ENCODE data around the gene GPR162.

Gene GPR162

GRCh38 chr12:6784761-6785160, 36.9 kb upstream of the GPR162 start:
- no peak for DNase-seq (ENCODE audit: low read depth)
- no peak overlapping the region for H3K4me3 ChIP-seq (ENCODE audit: low read depth, low read length)

DNA sequence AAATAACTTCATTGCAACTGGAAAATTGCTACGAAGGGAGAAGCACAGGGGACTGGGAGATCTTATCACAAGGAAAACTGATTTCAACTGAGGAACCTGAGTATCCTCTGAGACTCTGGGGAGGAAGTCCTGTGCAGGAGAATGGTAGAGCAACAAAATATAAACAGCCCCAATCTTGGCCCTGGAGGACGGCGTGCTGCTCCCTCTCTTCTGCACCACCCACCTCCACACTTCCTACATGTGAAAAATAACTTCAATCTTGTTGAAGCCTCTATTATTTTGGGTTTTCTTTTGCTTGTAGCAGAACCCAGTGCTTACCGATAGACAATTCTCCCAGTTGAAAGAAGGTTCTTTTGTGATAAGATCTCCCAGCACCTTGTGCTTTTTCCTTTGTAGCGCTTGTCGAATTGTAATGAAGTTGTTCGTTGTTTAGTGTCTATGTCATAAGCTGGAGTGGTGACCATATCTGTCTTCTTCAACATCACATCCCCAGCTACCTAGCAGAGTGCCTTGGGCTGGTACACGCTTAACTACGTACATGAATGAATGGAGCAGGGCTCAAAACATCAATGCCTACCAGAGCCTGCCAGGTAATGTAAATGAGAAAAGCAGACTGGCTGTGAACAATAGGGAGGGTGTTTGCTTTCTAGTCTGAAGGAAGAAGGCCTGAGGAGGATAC, 35.1 kb upstream of the GPR162 start:
- no peak for DNase-seq (ENCODE audit: low read depth)
- no peak overlapping the region for H3K4me3 ChIP-seq (ENCODE audit: low read depth, low read length)

GRCh38 chr12:6787309-6787708, 34.3 kb upstream of the GPR162 start:
- DNase-seq (ENCODE audit: low read depth), result no peak
- no peak overlapping the region for H3K4me3 ChIP-seq (ENCODE audit: low read depth, low read length)

- no peak within 1 kb of the TSS for H3K4me3 ChIP-seq (ENCODE audit: low read depth, low read length)
- DNase-seq (ENCODE audit: low read depth), result no peak
Measured at GRCh38 chr12:6788972-6789924, 32.4 kb upstream of the GPR162 start, which contains the start of gene CD4. TSS of gene CD4 (plus strand) at chr12:6789528. CDS start at chr12:6800139, 10,611 bp downstream.

GRCh38 chr12:6790496-6791150, 31.0 kb upstream of the GPR162 start:
- no peak for DNase-seq (ENCODE audit: low read depth)
- H3K4me3 ChIP-seq (ENCODE audit: low read depth, low read length), result no peak overlapping the region

- no peak overlapping the region for H3K4me3 ChIP-seq (ENCODE audit: low read depth, low read length)
- no peak for DNase-seq (ENCODE audit: low read depth)
Measured at GRCh38 chr12:6791931-6792520, 29.6 kb upstream of the GPR162 start.

DNA sequence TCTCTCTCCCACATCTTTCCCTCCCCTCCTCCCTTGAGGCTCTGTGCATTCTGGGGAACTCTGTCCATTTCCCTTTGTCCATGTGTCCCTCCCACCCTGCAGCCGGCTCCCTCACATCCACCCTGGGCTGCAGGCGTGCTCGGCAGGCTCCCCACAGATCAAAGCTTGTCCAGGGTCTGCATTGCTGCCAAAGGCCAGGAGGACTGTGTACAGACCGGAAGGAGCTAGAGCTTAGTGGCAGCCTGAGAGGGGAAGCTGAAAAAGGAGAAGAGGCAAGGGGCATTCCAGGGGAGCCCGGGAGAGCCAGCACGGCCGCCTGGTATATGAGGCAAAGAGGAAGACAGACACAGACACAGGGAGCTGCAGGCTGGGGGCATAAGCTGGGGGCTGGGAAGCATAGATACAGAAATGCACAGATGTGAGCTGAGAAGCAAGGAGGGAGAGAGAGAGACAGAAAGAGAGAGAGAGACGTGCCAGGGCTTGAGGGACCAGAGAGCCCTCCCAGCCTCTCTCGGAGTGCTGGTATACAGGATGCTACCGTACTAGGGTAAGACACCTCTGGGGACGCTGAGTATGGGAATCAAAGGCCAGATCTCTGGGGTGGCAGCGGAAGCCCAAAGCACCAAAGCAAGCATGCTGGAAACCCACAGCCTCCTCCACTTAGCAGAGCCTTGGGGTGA, 29.0 kb upstream of the GPR162 start:
- H3K4me3 ChIP-seq (ENCODE audit: low read depth, low read length), result no peak overlapping the region
- no peak for DNase-seq (ENCODE audit: low read depth)

DNA sequence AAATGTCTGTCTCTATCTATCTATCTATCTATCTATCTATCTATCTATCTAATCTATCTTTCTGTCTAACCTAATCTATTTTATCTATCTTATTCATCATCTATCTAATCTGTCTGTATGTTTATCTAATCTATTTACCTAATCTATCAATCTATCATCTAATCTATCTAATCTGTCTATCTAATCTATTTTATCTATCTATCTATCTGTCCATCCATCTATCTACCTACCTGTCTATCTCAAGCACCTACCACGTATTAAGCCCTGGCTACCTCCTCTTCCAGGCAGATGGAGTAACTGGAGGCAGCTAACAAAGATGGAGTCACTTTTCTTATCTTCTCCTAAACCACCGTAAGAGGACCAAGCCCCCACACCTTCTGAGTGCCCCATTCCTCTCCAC, 26.5 kb upstream of the GPR162 start:
- DNase-seq (ENCODE audit: low read depth), result no peak
- no peak overlapping the region for H3K4me3 ChIP-seq (ENCODE audit: low read depth, low read length)

DNA sequence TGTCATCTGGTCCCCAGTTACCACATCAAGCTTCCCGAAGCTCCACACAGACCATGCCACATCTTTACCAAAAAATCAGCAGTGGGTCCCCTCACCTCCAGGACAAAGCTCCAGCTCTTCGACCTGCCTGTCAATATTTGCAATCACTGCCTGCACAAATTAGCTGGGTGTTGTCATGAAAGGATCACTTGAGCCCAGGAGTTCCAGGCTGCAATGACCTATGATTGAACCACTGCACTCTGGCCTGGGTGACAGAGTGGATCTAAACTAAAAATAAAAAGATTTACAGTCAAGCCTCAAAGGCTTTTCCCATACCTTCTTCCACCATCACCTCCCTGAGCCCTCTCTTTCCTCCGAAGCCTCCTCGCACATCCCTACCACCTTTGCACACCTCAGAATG, 25.0 kb upstream of the GPR162 start:
- DNase-seq (ENCODE audit: low read depth), result no peak
- H3K4me3 ChIP-seq (ENCODE audit: low read depth, low read length), result no peak overlapping the region

DNA sequence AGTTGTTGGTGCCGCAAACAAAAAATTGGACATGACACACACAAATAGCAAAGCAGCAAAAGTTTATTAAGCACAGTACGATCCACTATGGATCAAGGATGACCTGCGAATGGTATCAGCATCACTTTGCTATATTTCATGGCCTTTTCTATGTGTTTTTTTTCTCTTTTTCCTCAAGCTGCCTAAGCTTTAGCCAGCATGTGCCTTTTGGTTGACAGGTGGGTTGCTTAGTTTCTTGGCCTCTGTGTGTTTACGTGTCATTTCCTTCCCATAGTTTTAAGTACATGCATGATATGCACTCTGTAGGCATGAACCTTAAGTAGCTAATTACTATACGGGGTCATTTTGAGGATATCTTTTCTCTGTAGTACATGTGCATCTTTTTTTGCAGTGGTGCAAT, 22.5 kb upstream of the GPR162 start:
- no peak overlapping the region for H3K4me3 ChIP-seq (ENCODE audit: low read depth, low read length)
- DNase-seq (ENCODE audit: low read depth), result no peak

DNA sequence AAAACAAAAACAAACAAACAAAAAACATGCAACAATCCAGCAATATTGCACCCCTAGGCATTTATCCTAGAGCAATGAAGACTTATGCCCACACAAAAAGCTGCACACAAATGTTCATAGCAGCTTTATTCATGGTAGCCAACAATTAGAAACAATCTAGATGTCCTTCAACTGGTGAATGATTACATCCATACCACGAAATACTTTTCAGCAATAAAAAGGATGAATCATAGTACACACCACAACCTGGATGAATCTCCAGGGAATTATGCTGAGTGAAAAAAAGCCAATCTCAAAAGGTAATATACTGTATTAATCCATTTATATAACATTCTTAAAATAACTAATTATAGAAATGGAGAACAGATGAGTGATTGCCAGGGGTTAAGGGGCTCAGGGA, 14.5 kb upstream of the GPR162 start:
- H3K4me3 ChIP-seq (ENCODE audit: low read depth, low read length), result no peak overlapping the region
- DNase-seq (ENCODE audit: low read depth), result no peak

DNA sequence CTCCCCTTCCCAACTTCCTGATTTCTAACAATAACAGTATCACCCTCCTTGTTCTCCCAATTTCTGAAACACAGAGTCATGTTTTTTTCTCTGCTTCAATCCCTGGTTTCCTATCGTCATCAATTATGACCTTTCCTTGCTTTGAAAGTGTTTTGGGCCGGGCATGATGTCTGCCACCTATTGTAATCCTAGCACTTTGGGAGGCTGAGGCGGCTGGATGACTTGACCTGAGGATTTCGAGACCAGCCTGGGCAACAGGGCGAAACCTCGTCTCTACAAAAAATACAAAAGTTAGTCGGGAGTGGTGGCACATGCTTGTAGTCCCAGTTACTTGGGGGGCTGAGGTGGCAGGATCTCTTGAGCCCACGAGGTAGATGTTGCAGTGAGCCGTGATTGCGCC, 12.6 kb upstream of the GPR162 start:
- H3K4me3 ChIP-seq (ENCODE audit: low read depth, low read length), result no peak overlapping the region
- no peak for DNase-seq (ENCODE audit: low read depth)

DNA sequence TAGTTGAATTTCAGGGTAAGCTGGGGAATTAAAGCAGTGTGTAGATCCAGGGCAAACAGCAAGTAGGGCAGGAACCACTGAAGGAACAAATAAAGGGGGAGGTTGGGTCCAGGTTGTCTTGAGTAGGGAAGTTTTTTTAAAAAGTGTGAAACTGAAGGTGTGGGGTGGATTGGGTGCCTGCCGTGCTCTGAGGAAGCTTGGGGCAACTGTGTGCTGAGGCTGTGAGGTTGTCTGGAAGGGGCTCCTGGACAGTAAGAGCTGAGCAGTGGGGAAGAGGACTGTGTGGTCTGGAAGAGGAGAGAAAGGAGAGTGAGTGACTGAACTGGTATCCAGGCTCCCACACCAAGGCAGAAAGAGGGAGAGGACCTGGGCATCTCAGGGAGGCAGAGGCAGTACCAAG, 10.9 kb upstream of the GPR162 start:
- no peak for DNase-seq (ENCODE audit: low read depth)

GRCh38 chr12:6813363-6813762, 8.3 kb upstream of the GPR162 start:
- H3K4me3 ChIP-seq (ENCODE audit: low read depth, low read length), result no peak overlapping the region
- no peak for DNase-seq (ENCODE audit: low read depth)

More for the DNA sequence above, 10.9 kb upstream of the GPR162 start:
- H3K4me3 ChIP-seq (ENCODE audit: low read depth, low read length), result no peak overlapping the region

DNA sequence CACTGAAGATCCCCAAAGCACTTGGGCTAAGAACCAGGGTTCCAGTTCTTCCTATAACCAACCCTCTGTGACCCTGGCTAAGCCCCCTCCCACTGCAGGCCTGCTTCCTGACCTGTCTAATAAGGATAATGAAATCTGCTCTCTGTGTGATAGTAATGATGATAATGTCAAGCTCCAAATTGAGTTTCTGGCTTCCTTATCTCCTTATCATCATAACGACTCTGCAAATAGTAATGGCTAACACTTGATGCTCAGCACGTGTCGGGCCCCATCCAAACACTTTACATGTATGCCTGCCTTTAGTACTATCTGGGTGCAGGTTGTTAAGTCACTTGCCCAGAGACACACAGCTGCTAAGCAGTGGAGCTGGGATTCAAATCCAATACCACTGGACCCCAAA, 5.0 kb upstream of the GPR162 start:
- no peak for DNase-seq (ENCODE audit: low read depth)

GRCh38 chr12:6817098-6817497, 4.5 kb upstream of the GPR162 start:
- H3K4me3 ChIP-seq (ENCODE audit: low read depth, low read length), result no peak overlapping the region
- no peak for DNase-seq (ENCODE audit: low read depth)

More for the DNA sequence above, 5.0 kb upstream of the GPR162 start:
- no peak overlapping the region for H3K4me3 ChIP-seq (ENCODE audit: low read depth, low read length)

- no peak overlapping the region for H3K4me3 ChIP-seq (ENCODE audit: low read depth, low read length)
- no peak for DNase-seq (ENCODE audit: low read depth)
Measured at GRCh38 chr12:6817662-6818157, 3.9 kb upstream of the GPR162 start.

- H3K4me3 ChIP-seq (ENCODE audit: low read depth, low read length), result no peak overlapping the region
- no peak for DNase-seq (ENCODE audit: low read depth)
Measured at GRCh38 chr12:6818222-6818621, 3.4 kb upstream of the GPR162 start.

DNA sequence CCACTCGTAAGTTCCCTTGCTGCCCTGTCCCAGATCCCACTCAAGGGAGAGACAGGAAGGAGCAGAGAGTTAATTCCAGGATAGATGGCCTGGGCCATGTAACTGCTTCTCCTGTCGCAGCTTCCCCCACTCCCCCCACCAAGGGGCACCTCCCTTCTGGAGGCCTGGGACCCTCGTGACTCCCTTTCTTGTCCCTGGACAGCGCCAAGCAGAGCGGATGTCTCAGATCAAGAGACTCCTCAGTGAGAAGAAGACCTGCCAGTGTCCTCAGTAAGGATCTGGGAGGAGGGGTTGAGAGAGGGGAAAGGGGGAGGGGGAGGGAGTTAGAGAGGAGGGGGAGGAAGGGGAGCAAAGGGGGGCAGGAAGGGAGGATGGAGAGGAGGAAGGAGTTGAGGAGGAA, 3.0 kb upstream of the GPR162 start:
- no peak for DNase-seq (ENCODE audit: low read depth)

More for the DNA sequence above, 3.0 kb upstream of the GPR162 start:
- no peak overlapping the region for H3K4me3 ChIP-seq (ENCODE audit: low read depth, low read length)
